ENCODE data around the gene SPATA13. TPM values are rescaled to one million over a fixed set of nuclear protein-coding genes. Genes with fewer than 3 reads are reported as not detected.

The SPATA13 gene
- total and polyA plus RNA-seq, 2 experiments from 2014 or later: 12.4 to 19.4 TPM

DNA sequence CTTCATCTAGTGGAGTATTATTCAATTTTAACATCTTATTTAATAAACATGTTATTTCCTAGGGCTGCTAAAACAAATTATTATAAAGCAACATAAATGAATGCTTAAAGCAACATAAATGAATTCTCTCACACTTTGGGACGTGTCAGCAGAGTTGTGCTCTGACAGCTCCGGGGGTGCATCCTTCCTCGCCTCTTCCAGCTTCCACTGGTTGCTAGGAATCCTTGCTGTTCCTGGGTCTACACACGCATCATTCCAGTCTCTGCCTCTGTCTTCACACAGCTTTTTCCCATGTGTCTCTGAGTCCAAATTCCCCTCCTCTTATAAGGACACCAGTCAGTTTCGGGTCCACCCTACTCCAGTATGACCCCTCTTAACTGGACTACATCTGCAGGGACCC lies 21.6 kb upstream of the SPATA13 start:
- WGBS (ENCODE audit: low lambda C conversion rate, missing lambda C conversion rate): 90% methylated on average over 5 of the region's 5 CpGs
- Histone ChIP-seq H2AFZ (no peak overlapping the region), H3K27me3 (no peaks in the 10 kb centered on the region), H3K4me2 (no peak overlapping the region), H4K20me1 (ENCODE audit: insufficient read depth, poor library complexity, severe bottlenecking) (no peaks in the 10 kb centered on the region), H3K9me2 (replicated peaks; ENCODE audit: insufficient read depth) (no peaks in the 10 kb centered on the region), H3K36me3 (replicated peaks; ENCODE audit: insufficient read depth, low read depth) (no peaks in the 10 kb centered on the region), H3K9me3 (ENCODE audit: low read depth) (no peaks in the 10 kb centered on the region), H3K4me3 (no peak overlapping the region), H3K79me2 (no peaks in the 10 kb centered on the region), H3K4me1 (ENCODE audit: insufficient read depth) (no peaks in the 10 kb centered on the region), H3K27ac (no peak overlapping the region)
- TF ChIP-seq, protein P1, sequence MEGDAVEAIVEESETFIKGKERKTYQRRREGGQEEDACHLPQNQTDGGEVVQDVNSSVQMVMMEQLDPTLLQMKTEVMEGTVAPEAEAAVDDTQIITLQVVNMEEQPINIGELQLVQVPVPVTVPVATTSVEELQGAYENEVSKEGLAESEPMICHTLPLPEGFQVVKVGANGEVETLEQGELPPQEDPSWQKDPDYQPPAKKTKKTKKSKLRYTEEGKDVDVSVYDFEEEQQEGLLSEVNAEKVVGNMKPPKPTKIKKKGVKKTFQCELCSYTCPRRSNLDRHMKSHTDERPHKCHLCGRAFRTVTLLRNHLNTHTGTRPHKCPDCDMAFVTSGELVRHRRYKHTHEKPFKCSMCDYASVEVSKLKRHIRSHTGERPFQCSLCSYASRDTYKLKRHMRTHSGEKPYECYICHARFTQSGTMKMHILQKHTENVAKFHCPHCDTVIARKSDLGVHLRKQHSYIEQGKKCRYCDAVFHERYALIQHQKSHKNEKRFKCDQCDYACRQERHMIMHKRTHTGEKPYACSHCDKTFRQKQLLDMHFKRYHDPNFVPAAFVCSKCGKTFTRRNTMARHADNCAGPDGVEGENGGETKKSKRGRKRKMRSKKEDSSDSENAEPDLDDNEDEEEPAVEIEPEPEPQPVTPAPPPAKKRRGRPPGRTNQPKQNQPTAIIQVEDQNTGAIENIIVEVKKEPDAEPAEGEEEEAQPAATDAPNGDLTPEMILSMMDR (IDR thresholded peaks at IDR 0.05; ENCODE audit: poor library complexity): no peak
- TF ChIP-seq EZH2phosphoT487 (IDR thresholded peaks at IDR 0.05; ENCODE audit: low read depth, severe bottlenecking, unreplicated experiment) (no peak), EZH2 (IDR thresholded peaks at IDR 0.05; ENCODE audit: borderline replicate concordance) (no peak)
- DNase-seq (ENCODE audit: low spot score): no peak

- Histone ChIP-seq H3K4me1 (ENCODE audit: insufficient read depth) (peaks cover 6% of the 10 kb centered on the region), H3K9me3 (ENCODE audit: low read depth) (no peaks in the 10 kb centered on the region), H3K36me3 (replicated peaks; ENCODE audit: insufficient read depth, low read depth) (no peaks in the 10 kb centered on the region), H3K27ac (no peak overlapping the region), H3K27me3 (no peaks in the 10 kb centered on the region), H2AFZ (no peak overlapping the region), H3K9me2 (replicated peaks; ENCODE audit: insufficient read depth) (no peaks in the 10 kb centered on the region), H3K79me2 (no peaks in the 10 kb centered on the region), H4K20me1 (ENCODE audit: insufficient read depth, poor library complexity, severe bottlenecking) (no peaks in the 10 kb centered on the region), H3K4me3 (no peak overlapping the region), H3K4me2 (no peak overlapping the region)
- 60% methylated on average over 7 of the region's 7 CpGs for WGBS (ENCODE audit: low lambda C conversion rate, missing lambda C conversion rate)
- TF ChIP-seq EZH2phosphoT487 (IDR thresholded peaks at IDR 0.05; ENCODE audit: low read depth, severe bottlenecking, unreplicated experiment) (no peak), EZH2 (IDR thresholded peaks at IDR 0.05; ENCODE audit: borderline replicate concordance) (no peak)
- TF ChIP-seq, protein P1 (IDR thresholded peaks at IDR 0.05; ENCODE audit: poor library complexity): no peak
- DNase-seq (ENCODE audit: low spot score): no peak
These were observed 19.1 kb upstream of the SPATA13 start for GRCh38 chr13:24141333-24141910.

DNA sequence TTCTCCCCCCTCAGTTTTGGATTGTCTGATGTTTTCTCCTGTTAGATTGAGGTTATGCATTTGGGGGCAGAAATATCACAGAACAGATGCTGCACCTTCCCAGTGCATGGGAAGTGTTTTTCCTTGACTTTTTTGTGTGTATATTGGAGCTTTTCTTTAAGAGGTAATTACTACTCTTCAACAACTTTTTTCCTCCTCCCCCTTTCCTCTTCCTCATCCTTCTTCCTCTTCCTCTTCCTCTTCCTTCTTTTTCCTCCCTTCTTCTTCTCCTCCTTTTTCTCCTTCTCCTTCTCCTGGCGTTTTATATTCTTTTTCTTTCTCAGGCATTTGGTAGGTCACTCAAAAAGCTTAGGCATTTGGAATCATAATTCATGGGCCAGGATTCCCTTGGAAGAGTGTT lies 18.1 kb upstream of the SPATA13 start:
- 91% methylated on average over 1 of the region's 1 CpG for WGBS (ENCODE audit: low lambda C conversion rate, missing lambda C conversion rate)
- no peak overlapping the region for H3K27ac ChIP-seq
- H3K9me2 ChIP-seq (replicated peaks; ENCODE audit: insufficient read depth): no peaks in the 10 kb centered on the region
- no peak for DNase-seq (ENCODE audit: low spot score)
- H3K27me3 ChIP-seq: no peaks in the 10 kb centered on the region
- no peaks in the 10 kb centered on the region for H3K9me3 ChIP-seq (ENCODE audit: low read depth)
- H3K4me1 ChIP-seq (ENCODE audit: insufficient read depth): peaks cover 6% of the 10 kb centered on the region
- no peak overlapping the region for H2AFZ ChIP-seq
- TF ChIP-seq EZH2 (IDR thresholded peaks at IDR 0.05; ENCODE audit: borderline replicate concordance): no peak
- TF ChIP-seq, protein P1 (IDR thresholded peaks at IDR 0.05; ENCODE audit: poor library complexity): no peak
- no peak for TF ChIP-seq EZH2phosphoT487 (IDR thresholded peaks at IDR 0.05; ENCODE audit: low read depth, severe bottlenecking, unreplicated experiment)
- no peak overlapping the region for H3K4me3 ChIP-seq
- H4K20me1 ChIP-seq (ENCODE audit: insufficient read depth, poor library complexity, severe bottlenecking): no peaks in the 10 kb centered on the region
- H3K4me2 ChIP-seq: no peak overlapping the region
- no peaks in the 10 kb centered on the region for H3K79me2 ChIP-seq
- no peaks in the 10 kb centered on the region for H3K36me3 ChIP-seq (replicated peaks; ENCODE audit: insufficient read depth, low read depth)
